ENCODE results near the gene IWS1. TPM values are rescaled to one million over a fixed set of nuclear protein-coding genes. Genes with fewer than 3 reads are reported as not detected.
A peak's percentile ranks its signal among the peaks of the same experiment; 100 is the strongest.
"Not testable (repeated sequence)": the region's sequence is repeated elsewhere in the genome, so short reads cannot be mapped to it uniquely, and the experiment has no call there.

The IWS1 gene
- total RNA-seq, 1 donor from 2014 or later = 44.4 TPM

- intact Hi-C loops (cut with DNase I) = no loop called here
- ATAC-seq (no peak), DNase-seq (ENCODE audit: low spot score) (no peak)
Observed at GRCh38 chr2:127535422-127535901, 9.2 kb upstream of the IWS1 start, which contains the start of gene MYO7B. Gene MYO7B, plus strand, starts transcription at chr2:127535683. Its CDS starts 24,040 bp downstream, at chr2:127559723.

- intact Hi-C loops (cut with DNase I) = no loop called here
- DNase-seq (ENCODE audit: low spot score) = no peak
- no peak for ATAC-seq
Observed at GRCh38 chr2:127532296-127532695, 6.0 kb upstream of the IWS1 start.

- intact Hi-C loops (cut with DNase I) = no loop called here
- ATAC-seq (no peak), DNase-seq (ENCODE audit: low spot score) (no peak)
Observed at GRCh38 chr2:127531221-127531648, 4.9 kb upstream of the IWS1 start.

GRCh38 chr2:127530245-127531140, 4.2 kb upstream of the IWS1 start:
- DNase-seq (ENCODE audit: low spot score) (no peak), ATAC-seq (no peak)
- intact Hi-C loops (cut with DNase I) = no loop called here

GRCh38 chr2:127529416-127529815, 3.1 kb upstream of the IWS1 start:
- intact Hi-C loops (cut with DNase I) = loop anchor here (5.0 kb wide), 1 partner anchor 113 kb away; no protein-coding TSS in a partner anchor
- ATAC-seq; DNase-seq (ENCODE audit: low spot score): not testable (repeated sequence)

GRCh38 chr2:127528487-127528886, 2.2 kb upstream of the IWS1 start:
- no peak for DNase-seq (ENCODE audit: low spot score)
- ATAC-seq = no peak
- intact Hi-C loops (cut with DNase I) = loop anchor here (5.0 kb wide), 1 partner anchor 114 kb away; no protein-coding TSS in a partner anchor

GRCh38 chr2:127527001-127527804, 914 bp upstream of the IWS1 start:
- intact Hi-C loops (cut with DNase I) = loop anchor here (5.0 kb wide), 1 partner anchor 115 kb away; no protein-coding TSS in a partner anchor
- ATAC-seq = peak; percentile 3
- no peak for DNase-seq (ENCODE audit: low spot score)

- intact Hi-C loops (cut with DNase I) = loop anchor here (5.0 kb wide), 1 partner anchor 117 kb away; no protein-coding TSS in a partner anchor
- ATAC-seq (no peak), DNase-seq (ENCODE audit: low spot score) (no peak)
Observed at GRCh38 chr2:127525691-127526131, 578 bp downstream of the IWS1 start.

GRCh38 chr2:127524198-127524834, 2.0 kb downstream of the IWS1 start:
- ATAC-seq; DNase-seq (ENCODE audit: low spot score); intact Hi-C loops (cut with DNase I): not testable (repeated sequence)

GRCh38 chr2:127523269-127523939, 2.9 kb downstream of the IWS1 start:
- intact Hi-C loops (cut with DNase I) = no loop called here
- DNase-seq (ENCODE audit: low spot score) (no peak), ATAC-seq (no peak)

GRCh38 chr2:127520424-127520823, 5.9 kb downstream of the IWS1 start:
- intact Hi-C loops (cut with DNase I) = no loop called here
- DNase-seq (ENCODE audit: low spot score) (no peak), ATAC-seq (no peak)

- intact Hi-C loops (cut with DNase I) = no loop called here
- no peak for ATAC-seq
- DNase-seq (ENCODE audit: low spot score) = no peak
Observed at GRCh38 chr2:127517465-127517864, 8.8 kb downstream of the IWS1 start.

- ATAC-seq = peak; percentile 86
- intact Hi-C loops (cut with DNase I) = no loop called here
- peak; percentile 81 for DNase-seq (ENCODE audit: low spot score)
Observed at GRCh38 chr2:127516041-127516762, 10.1 kb downstream of the IWS1 start.

GRCh38 chr2:127515383-127515915, 10.8 kb downstream of the IWS1 start:
- intact Hi-C loops (cut with DNase I) = no loop called here
- ATAC-seq = peak; percentile 79
- DNase-seq (ENCODE audit: low spot score) = no peak

GRCh38 chr2:127514485-127514884, 11.8 kb downstream of the IWS1 start:
- intact Hi-C loops (cut with DNase I) = no loop called here
- no peak for ATAC-seq
- DNase-seq (ENCODE audit: low spot score) = no peak

GRCh38 chr2:127514076-127514475, 12.2 kb downstream of the IWS1 start:
- DNase-seq (ENCODE audit: low spot score) (no peak), ATAC-seq (no peak)
- intact Hi-C loops (cut with DNase I) = no loop called here

GRCh38 chr2:127512362-127512761, 13.9 kb downstream of the IWS1 start:
- DNase-seq (ENCODE audit: low spot score) (no peak), ATAC-seq (no peak)
- intact Hi-C loops (cut with DNase I) = no loop called here
